HG03280 (cell line): ENCODE results near the gene CYSRT1.

Experiments
- ATAC-seq: cut with Tn5 transposase; IDR thresholded peaks from one replicate; pipeline ENCODE4 v1.9.1; 2021; ENCODE audit warnings: mild to moderate bottlenecking, moderate library complexity; ENCODE audit not compliant: unreplicated experiment

Gene CYSRT1

GRCh38 chr9:137189297-137190295 is 35.4 kb upstream of the CYSRT1 start:
- ATAC-seq, result no peak

- ATAC-seq, result no peak
These were observed 34.6 kb upstream of the CYSRT1 start for GRCh38 chr9:137190315-137190856.

- ATAC-seq, result no peak
These were observed 33.7 kb upstream of the CYSRT1 start for GRCh38 chr9:137191245-137191644.

GRCh38 chr9:137191691-137192447 is 33.1 kb upstream of the CYSRT1 start:
- ATAC-seq, result no peak

GRCh38 chr9:137192448-137192780 is 32.6 kb upstream of the CYSRT1 start:
- ATAC-seq, result no peak

- no peak for ATAC-seq
These were observed 32.1 kb upstream of the CYSRT1 start for GRCh38 chr9:137192859-137193258.

- ATAC-seq, result no peak
These were observed 31.2 kb upstream of the CYSRT1 start for GRCh38 chr9:137193771-137194170.

GRCh38 chr9:137194388-137194787 is 30.6 kb upstream of the CYSRT1 start:
- no peak for ATAC-seq

- no peak for ATAC-seq
These were observed 30.1 kb upstream of the CYSRT1 start for GRCh38 chr9:137194909-137195308.

- ATAC-seq, result no peak
These were observed 29.3 kb upstream of the CYSRT1 start for GRCh38 chr9:137195525-137196220.

- no peak for ATAC-seq
These were observed 26.7 kb upstream of the CYSRT1 start for GRCh38 chr9:137198051-137198901.

- no peak for ATAC-seq
These were observed 26.1 kb upstream of the CYSRT1 start for GRCh38 chr9:137198902-137199283.

- no peak for ATAC-seq
These were observed 25.4 kb upstream of the CYSRT1 start for GRCh38 chr9:137199411-137200121.

- peak; percentile 88 for ATAC-seq
These were observed 24.4 kb upstream of the CYSRT1 start, which contains the start of gene TPRN for GRCh38 chr9:137200311-137201204. Gene TPRN, minus strand, starts transcription at chr9:137200741. Its CDS starts 30 bp downstream, at chr9:137200711.

- no peak for ATAC-seq
These were observed 23.6 kb upstream of the CYSRT1 start for GRCh38 chr9:137201205-137201868.

- no peak for ATAC-seq
These were observed 22.0 kb upstream of the CYSRT1 start for GRCh38 chr9:137202966-137203365.

GRCh38 chr9:137204731-137205125 is 20.2 kb upstream of the CYSRT1 start:
- no peak for ATAC-seq
